Stimulated activated CD4-positive, alpha-beta T cell treated with anti-CD3 and anti-CD28 coated beads, Interleukin-15, amount 100 ng/mL, for 1 hour (primary cell): ENCODE measurements around the gene WDR37.
"Not testable (repeated sequence)": the region's sequence is repeated elsewhere in the genome, so short reads cannot be mapped to it uniquely, and the experiment has no call there.

Experiments used
- DNase-seq, 2 donors: peaks; one replicate each; pipeline ENCODE4 v3.0.0-alpha.2; 2020; ENCODE audit warnings: low read depth in 1 of 2, low spot score in 1 of 2

The WDR37 gene

DNA sequence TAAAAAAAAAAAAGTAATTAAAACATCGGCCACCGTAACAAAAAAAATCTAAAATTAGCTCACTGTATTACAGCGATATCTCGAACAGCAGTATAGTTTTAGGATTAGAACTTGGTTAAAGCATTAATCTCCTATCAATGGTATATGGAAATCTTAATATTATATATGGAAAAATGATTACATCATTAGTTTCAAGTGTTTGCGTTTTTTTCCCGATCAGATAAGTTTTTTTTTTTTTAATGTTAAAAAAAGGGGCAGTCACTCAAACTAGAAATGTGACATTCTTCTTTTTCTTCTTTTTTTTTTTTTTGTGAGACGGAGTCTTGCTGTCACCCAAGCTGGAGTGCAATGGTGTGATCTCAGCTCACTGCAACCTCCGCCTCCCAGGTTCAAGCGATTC is 14.7 kb upstream of the WDR37 start:
- DNase-seq = no peak

- DNase-seq = no peak
Measured at GRCh38 chr10:1043532-1043995, 12.6 kb upstream of the WDR37 start.

- DNase-seq = no peak
Measured at GRCh38 chr10:1044146-1044545, 12.0 kb upstream of the WDR37 start.

DNA sequence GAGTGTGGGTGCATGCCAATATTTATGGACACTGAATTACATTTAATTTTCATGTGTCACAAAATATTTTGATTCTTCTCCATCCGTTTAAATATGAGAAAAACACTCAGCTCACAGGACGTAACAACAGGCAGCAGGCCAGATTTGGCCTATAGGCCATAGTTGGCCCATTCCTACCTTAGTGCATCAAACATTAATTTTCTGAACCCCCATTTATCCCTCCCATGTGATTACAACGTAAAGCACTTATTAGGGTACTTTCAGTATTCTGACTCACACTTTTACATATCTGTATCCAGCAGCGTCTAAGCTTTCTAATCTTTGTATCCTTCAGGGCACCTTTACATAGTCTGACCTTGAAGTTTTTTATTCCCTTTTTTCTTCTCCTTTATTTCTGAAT is 11.2 kb upstream of the WDR37 start:
- no peak for DNase-seq

GRCh38 chr10:1045415-1045814 is 10.8 kb upstream of the WDR37 start:
- no peak for DNase-seq

DNA sequence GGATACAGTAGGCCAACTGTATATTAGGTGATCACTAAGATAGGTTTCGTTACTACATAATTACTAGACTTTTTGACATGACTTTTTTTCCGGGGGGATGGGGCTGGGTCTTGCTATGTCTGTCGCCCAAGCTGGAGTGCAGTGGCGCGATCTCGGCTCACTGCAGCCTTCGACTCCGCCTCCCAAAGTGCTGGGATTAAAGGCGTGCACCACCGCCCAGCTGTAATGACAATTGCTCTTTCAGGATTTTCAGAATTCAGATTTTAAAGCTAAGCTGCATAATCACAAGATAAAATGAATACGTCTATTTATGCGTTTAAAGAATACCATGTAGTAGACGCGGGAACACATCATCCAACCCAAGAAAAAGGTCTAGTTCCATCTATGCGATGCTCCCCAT is 8.2 kb upstream of the WDR37 start:
- no peak for DNase-seq

DNA sequence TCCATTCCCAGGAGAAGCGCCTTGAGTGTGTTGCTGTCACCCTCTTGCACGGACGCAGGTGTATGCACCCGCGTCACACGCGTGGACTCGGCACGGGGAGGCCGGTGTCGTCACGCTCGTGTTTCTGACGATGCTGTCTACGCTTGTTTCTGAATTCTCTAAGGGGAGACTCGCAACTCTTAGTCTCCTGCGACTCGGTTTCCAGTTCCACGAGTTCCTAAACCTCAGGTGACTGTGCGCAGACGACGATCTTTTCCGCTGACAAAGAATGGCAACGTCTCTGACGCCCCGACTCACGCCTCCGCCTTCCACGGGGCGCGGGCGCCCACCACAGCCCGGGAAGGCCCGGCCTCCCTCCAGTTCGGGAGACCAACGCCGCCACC is 7.8 kb upstream of the WDR37 start:
- no peak for DNase-seq

- peak; percentile 92 to 93 for DNase-seq
Measured at GRCh38 chr10:1048732-1049424, 7.3 kb upstream of the WDR37 start, which contains the start of gene IDI1. IDI1 (minus strand) TSS chr10:1049119; CDS start chr10:1049003, 116 bp downstream.

- DNase-seq = no peak
Measured at GRCh38 chr10:1049425-1049958, 6.7 kb upstream of the WDR37 start.

DNA sequence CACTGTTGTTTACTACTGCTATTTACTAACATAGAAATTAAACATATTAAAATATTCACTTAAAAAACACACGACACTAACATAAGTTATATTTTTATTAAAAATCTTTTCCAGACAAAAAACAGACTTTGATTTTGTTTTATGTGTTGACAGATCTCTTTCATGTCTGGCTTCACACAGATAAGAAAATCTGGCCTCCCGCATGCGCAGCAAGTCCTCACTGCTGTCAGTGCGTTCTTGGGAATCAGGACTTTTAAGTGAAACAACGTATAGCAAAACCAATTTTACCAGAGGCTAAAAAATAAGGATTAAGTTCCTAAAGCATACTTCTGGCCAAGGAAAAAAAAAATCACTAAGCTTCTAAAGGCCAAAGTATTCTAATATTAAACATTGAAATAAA is 6.0 kb upstream of the WDR37 start:
- DNase-seq = no peak

GRCh38 chr10:1050554-1050953 is 5.6 kb upstream of the WDR37 start:
- DNase-seq = no peak

- no peak for DNase-seq
Measured at GRCh38 chr10:1054684-1055083, 1.5 kb upstream of the WDR37 start.

DNA sequence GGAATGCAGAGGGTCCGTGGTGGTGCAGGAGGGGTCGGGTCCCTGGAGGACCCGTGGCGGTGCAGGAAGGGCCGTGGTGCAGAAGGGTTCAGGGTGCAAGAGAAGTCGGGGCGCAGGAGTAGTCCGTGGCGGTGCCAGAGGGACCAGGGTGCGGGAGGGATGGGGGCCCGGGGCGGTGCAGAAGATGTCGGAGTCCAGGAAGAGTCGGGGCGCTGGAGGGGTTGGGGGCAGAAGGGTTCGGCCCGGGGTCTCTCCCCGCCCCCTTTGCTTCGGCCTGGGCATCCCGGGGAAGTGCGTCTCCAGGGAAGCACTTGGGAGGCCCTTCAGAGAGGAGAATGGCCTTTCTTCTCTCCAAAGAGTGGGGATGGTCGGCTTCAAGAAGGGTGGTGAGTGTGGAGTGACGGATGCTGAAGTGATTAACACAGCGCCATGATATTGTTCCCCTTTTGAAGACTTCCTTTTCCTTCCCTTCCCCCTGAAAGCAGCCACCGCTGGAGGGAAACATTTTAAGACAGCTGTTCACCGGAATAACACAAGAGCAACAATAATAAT is 997 bp downstream of the WDR37 start:
- no peak for DNase-seq

- DNase-seq = no peak
Measured at GRCh38 chr10:1058017-1058416, 1.8 kb downstream of the WDR37 start.

DNA sequence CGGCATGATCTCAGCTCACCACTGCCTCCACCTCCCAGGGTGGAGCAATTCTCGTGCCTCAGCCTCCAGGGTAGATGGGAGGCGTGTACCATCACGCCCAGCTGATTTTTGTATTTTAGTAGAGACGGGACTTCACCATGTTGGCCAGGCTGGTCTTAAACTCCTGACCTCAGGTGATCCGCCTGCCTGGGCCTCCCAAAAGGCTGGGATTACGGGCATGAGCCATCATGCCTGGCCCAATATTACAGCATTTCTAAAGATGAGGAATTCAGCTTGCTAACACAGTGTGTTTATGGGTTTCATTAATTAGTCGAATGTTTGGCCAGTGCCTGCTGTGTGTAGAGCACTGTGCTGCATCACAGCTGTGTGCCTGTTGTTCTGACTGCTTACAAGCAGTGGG is 3.7 kb downstream of the WDR37 start:
- no peak for DNase-seq

DNA sequence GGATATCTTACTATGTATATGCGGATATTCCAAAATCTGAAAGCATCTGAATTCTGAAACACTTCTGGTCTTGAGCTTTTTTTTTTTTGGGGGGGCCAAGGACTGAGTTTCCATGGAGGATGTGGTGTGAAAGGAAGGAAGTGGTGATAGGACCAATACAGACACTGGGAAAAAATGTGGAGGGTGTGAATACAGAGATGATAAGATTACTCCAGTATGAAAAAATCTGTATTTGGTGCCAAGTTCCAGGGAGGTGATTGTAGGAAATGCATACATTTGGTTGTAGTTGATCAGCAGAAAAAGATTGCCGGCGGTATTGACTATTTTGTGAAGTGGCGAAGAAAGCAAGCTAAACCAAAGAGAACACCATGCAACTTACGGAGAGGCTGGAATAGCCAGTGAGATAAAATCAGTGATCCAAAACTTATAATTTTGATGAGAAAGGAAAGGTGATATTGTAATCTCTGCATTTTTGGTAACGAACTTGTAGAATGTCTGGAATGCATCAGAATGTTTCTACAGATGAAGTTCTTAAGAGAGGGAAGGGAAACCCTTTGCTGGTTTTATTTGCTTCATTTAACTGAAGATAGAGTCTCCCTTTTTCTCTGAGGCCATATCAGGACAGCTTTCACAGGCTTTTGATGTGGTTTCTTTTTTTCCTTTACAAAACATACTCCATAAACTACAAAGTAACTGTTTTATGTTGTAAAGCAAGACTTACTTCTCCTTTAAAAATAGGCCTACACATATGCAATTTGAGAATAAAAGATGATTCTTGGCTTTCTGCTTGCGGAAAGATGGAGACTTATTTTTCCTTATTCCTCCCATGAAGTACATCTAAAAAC is 6.0 kb downstream of the WDR37 start:
- DNase-seq = no peak

DNA sequence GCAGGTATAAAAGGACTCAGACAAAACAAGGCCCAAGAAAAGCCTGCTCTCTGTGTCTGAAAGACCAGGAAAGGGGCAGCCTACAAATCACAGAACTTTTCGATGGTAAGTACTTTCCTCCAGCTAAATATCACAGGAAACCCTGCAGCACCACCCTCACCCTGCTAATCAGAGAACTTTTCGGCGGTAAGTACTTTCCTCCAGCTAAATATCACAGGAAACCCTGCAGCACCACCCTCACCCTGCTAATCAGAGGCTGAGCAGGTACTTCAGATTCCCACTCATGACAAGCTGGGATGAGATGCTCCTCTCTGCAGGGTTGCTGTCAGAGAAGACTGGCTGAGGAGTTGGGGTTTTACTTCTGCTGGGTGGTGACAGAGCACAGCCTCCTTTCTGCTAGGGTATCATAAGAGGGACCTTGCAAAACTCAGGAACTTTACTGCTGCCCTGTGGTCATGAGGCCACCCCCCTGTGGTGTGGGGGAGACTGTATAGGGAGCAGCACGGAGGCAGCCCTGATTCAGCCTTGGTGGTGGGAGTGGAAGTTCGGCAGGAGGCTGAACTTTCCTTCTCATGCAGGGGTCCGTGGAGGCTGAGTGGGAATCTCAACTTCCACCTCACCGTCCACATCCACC is 7.2 kb downstream of the WDR37 start:
- no peak for DNase-seq

DNA sequence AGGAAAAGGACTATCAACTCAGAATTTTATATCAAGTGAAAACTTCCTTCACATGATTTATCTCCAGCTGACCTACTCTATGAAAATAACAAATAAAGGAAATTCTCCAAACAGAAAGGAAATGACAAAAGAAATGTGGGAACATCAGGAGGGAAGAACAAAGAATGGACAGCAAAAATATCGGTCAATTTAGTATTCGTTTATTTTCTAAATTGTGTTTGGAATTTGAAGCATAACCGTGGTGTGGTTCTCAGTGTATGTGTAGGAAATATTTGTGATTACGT is 8.7 kb downstream of the WDR37 start:
- DNase-seq = no peak

GRCh38 chr10:1066734-1067133 is 10.5 kb downstream of the WDR37 start:
- DNase-seq = not testable (repeated sequence)

DNA sequence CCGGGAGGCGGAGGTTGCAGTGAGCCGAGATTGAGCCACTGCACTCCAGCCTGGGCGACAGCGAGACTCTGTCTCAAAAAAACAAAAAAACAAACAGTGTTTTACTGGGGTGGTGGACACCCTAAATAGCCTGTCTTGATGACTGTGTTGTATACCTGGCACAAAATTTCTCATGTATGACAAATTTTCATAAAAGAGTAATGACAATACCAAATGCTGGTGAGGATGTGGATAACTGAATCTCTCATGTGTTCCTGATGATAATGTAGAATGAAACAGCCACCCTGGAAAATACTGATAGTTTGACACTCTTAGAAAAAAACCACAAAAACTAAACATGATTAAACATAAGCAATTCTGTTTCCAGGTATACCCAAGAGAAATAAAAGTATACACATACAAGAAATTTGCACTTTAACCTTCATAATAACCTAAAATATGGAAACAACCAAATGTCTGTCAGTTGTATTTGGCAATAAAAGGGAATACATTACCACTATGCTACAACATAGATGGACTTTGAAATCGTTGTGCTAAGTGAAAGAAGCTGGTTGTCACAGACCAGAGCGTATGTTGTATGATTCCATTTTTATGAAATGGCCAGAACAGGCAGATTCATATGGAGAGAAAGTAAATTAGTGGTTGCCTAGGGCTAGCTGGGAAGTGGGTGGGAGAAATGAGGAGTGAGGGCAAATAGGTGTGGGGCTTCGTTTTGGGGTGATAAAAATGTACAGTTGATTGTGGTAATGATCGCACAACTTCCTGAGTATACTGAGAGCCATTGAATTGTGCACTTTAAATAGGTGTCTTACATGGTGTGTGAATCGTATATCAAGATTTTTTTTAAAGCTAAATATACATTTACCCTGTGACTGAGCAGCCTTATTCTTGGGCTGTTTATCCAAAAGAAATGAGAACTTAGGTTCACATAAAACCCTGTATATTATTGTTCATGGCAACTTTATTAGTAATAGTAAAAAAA is 12.5 kb downstream of the WDR37 start:
- no peak for DNase-seq

GRCh38 chr10:1070919-1071318 is 14.7 kb downstream of the WDR37 start:
- no peak for DNase-seq
